GM12878 (cell line): Measurements from ENCODE around the gene TMEM255B.

ENCODE experiments used
- ATF7 ChIP-seq: fragments of 450-650 bp; IDR thresholded peaks from 2 replicates; pipeline ENCODE4 v1.6.1; 2016; ENCODE audit warnings: low read depth, mild to moderate bottlenecking
- CBX5 ChIP-seq: sonication (generic); IDR thresholded peaks from 2 replicates; pipeline ENCODE4 v1.6.1; 2016; ENCODE audit warnings: low read depth, moderate library complexity, mild to moderate bottlenecking, inconsistent platforms
- EZH2 ChIP-seq: IDR thresholded peaks from 2 replicates; pipeline ENCODE4 v1.6.1; 2012; ENCODE audit warnings: low read depth, mild to moderate bottlenecking, control low read depth, inconsistent platforms, low read length, borderline replicate concordance; ENCODE audit not compliant: control insufficient read depth
- POLR2A ChIP-seq: IDR thresholded peaks from 2 replicates; pipeline ENCODE4 v1.6.1; 2011; ENCODE audit warnings: low read depth, mild to moderate bottlenecking, low read length
- ZSCAN29 ChIP-seq: fragments of 450-650 bp; IDR thresholded peaks from 2 replicates; pipeline ENCODE4 v1.6.1; 2017; ENCODE audit warnings: mild to moderate bottlenecking, moderate library complexity

- no peak for TF ChIP-seq ZSCAN29
- TF ChIP-seq POLR2A = no peak
- no peak for TF ChIP-seq EZH2
- TF ChIP-seq ATF7 = no peak
- TF ChIP-seq CBX5 = no peak
These were observed 68.0 kb downstream of the TMEM255B start for GRCh38 chr13:113827021-113827420.
